Stimulated activated CD4-positive, alpha-beta T cell treated with anti-CD3 and anti-CD28 coated beads, Interleukin-1b, Interleukin-23, amount 100 ng/mL, for 24 hours (primary cell): ENCODE measurements around the gene NUDT4.
"Not testable (repeated sequence)": the region's sequence is repeated elsewhere in the genome, so short reads cannot be mapped to it uniquely, and the experiment has no call there.

Experiments used
- DNase-seq, 4 experiments: peaks; one replicate each; pipeline ENCODE4 v3.0.0-alpha.2; 2020; ENCODE audit warnings: low read depth in 4 of 4, low spot score in 1 of 4

Gene NUDT4

GRCh38 chr12:93427779-93428564, 50.2 kb downstream of the NUDT4 start:
- no peak for DNase-seq

- no peak for DNase-seq
These were observed 51.7 kb downstream of the NUDT4 start for GRCh38 chr12:93429448-93429847.

GRCh38 chr12:93429852-93430251, 52.1 kb downstream of the NUDT4 start:
- DNase-seq, result no peak

- DNase-seq, result no peak
These were observed 52.6 kb downstream of the NUDT4 start for GRCh38 chr12:93430280-93430679.

- not testable (repeated sequence) for DNase-seq
These were observed 54.3 kb downstream of the NUDT4 start for GRCh38 chr12:93432031-93432430.

- no peak for DNase-seq
These were observed 56.6 kb downstream of the NUDT4 start for GRCh38 chr12:93434256-93434865.

GRCh38 chr12:93438266-93439050, 60.7 kb downstream of the NUDT4 start:
- DNase-seq, result no peak

- DNase-seq, result no peak
These were observed 62.5 kb downstream of the NUDT4 start for GRCh38 chr12:93440043-93440835.

GRCh38 chr12:93441081-93441616, 63.4 kb downstream of the NUDT4 start:
- DNase-seq, result peak in 1 of 4 experiments; percentile 11

GRCh38 chr12:93441617-93442410, 64.1 kb downstream of the NUDT4 start, which contains the start of gene UBE2N:
Gene UBE2N, minus strand, starts transcription at chr12:93441947. Its CDS starts 63 bp downstream, at chr12:93441884.
- DNase-seq, result peak; percentile 91 to 97 (median 95)

- DNase-seq, result no peak
These were observed 65.0 kb downstream of the NUDT4 start for GRCh38 chr12:93442411-93443340.

- no peak for DNase-seq
These were observed 65.9 kb downstream of the NUDT4 start for GRCh38 chr12:93443576-93443975.

- no peak for DNase-seq
These were observed 70.0 kb downstream of the NUDT4 start for GRCh38 chr12:93447555-93448290.

GRCh38 chr12:93448796-93449195, 71.1 kb downstream of the NUDT4 start:
- no peak for DNase-seq

GRCh38 chr12:93449277-93449676, 71.6 kb downstream of the NUDT4 start:
- DNase-seq, result no peak

GRCh38 chr12:93451423-93452158, 73.9 kb downstream of the NUDT4 start:
- no peak for DNase-seq

- DNase-seq, result no peak
These were observed 75.9 kb downstream of the NUDT4 start for GRCh38 chr12:93453633-93454032.
